Measurements from ENCODE around the gene RAD51D. TPM values are rescaled to one million over a fixed set of nuclear protein-coding genes. Genes with fewer than 3 reads are reported as not detected.

RAD51D gene
- total RNA-seq, 1 donor from 2014 or later: 11.1 TPM

DNA sequence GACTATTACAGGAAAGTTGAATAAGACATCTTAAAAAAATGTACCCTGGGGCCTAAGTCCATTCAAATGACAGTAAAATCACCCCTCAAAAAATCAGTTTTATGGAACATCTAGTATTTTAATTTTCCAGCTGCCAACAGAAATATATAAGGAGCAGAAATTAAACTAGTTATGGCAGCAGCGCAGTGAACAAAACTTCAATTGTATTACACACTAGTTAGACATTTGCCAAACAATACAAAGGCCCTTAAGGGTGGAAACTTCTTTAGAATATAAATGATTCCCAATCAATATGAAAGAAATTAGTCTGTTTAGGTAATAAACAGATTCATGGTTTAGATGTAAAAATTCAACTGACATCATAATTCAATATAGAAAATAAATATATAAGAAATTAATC is 38.0 kb downstream of the RAD51D start:
- H3K9me3 Mint-ChIP-seq (ENCODE audit: low read depth): no peaks in the 10 kb centered on the region
- H3K36me3 Mint-ChIP-seq (ENCODE audit: low read depth): no peaks in the 10 kb centered on the region
- no peaks in the 10 kb centered on the region for H3K27me3 Mint-ChIP-seq (ENCODE audit: low read depth)
- H3K4me1 Mint-ChIP-seq (ENCODE audit: low read depth): peaks cover 21% of the 10 kb centered on the region
- no peak overlapping the region for H3K27ac Mint-ChIP-seq (ENCODE audit: unreplicated experiment)
- H3K4me3 Mint-ChIP-seq (ENCODE audit: unreplicated experiment): no peak overlapping the region
- no peak for DNase-seq (ENCODE audit: low spot score)
- TF ChIP-seq, protein P1, sequence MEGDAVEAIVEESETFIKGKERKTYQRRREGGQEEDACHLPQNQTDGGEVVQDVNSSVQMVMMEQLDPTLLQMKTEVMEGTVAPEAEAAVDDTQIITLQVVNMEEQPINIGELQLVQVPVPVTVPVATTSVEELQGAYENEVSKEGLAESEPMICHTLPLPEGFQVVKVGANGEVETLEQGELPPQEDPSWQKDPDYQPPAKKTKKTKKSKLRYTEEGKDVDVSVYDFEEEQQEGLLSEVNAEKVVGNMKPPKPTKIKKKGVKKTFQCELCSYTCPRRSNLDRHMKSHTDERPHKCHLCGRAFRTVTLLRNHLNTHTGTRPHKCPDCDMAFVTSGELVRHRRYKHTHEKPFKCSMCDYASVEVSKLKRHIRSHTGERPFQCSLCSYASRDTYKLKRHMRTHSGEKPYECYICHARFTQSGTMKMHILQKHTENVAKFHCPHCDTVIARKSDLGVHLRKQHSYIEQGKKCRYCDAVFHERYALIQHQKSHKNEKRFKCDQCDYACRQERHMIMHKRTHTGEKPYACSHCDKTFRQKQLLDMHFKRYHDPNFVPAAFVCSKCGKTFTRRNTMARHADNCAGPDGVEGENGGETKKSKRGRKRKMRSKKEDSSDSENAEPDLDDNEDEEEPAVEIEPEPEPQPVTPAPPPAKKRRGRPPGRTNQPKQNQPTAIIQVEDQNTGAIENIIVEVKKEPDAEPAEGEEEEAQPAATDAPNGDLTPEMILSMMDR (IDR thresholded peaks at IDR 0.05): no peak

DNA sequence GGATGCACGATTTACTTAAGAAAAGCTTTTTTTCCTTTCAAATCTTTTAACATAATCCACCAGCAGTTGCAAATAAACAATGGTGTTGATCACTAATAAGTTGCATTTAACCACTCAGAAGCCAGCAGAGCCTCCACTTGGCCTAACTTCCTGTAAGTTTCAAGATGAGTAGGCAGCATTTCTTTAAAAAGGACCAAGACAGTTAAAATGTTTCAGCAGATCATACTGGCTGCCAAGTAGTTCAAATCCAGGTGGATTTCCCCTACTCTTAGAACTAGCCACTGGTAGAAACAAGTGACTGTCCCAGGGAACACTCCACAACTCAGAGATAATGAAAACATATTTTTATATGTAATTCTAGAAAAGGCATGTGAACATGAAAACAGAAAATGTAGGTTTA is 39.1 kb downstream of the RAD51D start:
- Mint-ChIP-seq H3K9me3 (ENCODE audit: low read depth) (no peaks in the 10 kb centered on the region), H3K36me3 (ENCODE audit: low read depth) (no peaks in the 10 kb centered on the region), H3K4me1 (ENCODE audit: low read depth) (peaks cover 19% of the 10 kb centered on the region), H3K27me3 (ENCODE audit: low read depth) (no peaks in the 10 kb centered on the region), H3K4me3 (ENCODE audit: unreplicated experiment) (no peak overlapping the region), H3K27ac (ENCODE audit: unreplicated experiment) (no peak overlapping the region)
- TF ChIP-seq, protein P1 (IDR thresholded peaks at IDR 0.05): no peak
- DNase-seq (ENCODE audit: low spot score): no peak

DNA sequence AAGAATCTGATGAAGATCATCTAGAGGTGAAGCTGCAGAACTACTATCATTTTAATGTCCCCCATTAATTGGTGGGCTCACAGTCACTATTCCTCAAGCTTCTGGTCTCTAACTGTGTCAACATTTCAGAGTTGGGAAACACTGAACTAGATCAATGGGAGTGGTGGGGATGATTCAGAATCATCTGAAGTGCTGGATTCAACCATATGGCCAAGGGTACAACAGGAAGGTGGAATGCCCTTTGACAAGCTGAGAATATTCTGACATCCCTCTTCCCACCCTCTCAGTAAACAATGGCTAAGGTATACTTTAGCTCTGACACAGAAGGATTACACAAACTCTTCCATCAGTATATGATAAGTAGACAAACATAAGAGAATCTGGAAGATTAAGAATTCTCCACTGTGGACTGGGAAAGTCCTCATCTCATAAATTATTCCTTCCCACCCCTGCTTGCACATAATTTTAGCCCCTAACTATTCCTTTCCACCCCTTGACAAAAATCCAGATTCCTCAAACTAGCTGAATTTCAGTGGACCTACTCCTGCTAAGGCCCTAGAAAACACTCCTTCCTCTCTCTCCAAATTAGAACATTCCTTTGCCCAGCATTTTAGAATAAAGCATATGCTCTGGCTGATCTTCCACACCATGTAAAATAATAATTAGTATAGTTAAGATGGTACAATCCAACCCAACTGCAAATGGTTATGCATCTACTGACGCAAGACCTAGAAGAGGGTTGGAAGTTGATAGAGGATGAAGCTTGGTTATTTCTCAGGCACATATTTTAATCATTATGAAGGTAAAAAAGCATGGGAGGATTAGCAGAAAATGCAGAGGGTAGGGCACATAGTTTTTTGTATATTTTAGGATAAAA is 39.9 kb downstream of the RAD51D start:
- Mint-ChIP-seq H3K27ac (ENCODE audit: unreplicated experiment) (no peak overlapping the region), H3K4me1 (ENCODE audit: low read depth) (peaks cover 24% of the 10 kb centered on the region), H3K9me3 (ENCODE audit: low read depth) (no peaks in the 10 kb centered on the region)

DNA sequence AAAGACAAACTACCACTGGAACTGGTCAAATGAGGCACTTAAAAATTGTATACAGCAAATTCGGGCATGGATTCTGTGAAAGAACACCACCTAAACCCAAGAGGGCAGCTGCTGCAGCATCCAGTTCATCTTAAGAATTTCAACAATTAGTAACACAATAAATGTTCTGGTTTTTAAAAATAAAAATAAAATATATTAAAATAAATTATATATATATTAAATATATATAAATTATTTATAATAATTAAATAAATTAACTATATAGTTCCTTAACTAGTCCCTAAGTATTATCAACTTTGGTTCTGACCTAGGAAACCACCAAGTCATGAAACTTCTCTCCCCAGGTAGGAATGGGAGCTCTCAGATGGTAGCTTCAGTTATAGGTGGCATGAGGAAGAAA is 42.8 kb downstream of the RAD51D start:
- TF ChIP-seq, protein P1 (IDR thresholded peaks at IDR 0.05): no peak
- Mint-ChIP-seq H3K27me3 (ENCODE audit: low read depth) (no peaks in the 10 kb centered on the region), H3K36me3 (ENCODE audit: low read depth) (no peaks in the 10 kb centered on the region), H3K27ac (ENCODE audit: unreplicated experiment) (no peak overlapping the region), H3K9me3 (ENCODE audit: low read depth) (no peaks in the 10 kb centered on the region), H3K4me1 (ENCODE audit: low read depth) (peaks cover 19% of the 10 kb centered on the region), H3K4me3 (ENCODE audit: unreplicated experiment) (no peak overlapping the region)
- no peak for DNase-seq (ENCODE audit: low spot score)

More for the DNA sequence above, 39.9 kb downstream of the RAD51D start:
- H3K36me3 Mint-ChIP-seq (ENCODE audit: low read depth): no peaks in the 10 kb centered on the region
- no peaks in the 10 kb centered on the region for H3K27me3 Mint-ChIP-seq (ENCODE audit: low read depth)
- TF ChIP-seq, protein P1 (IDR thresholded peaks at IDR 0.05): no peak
- no peak for DNase-seq (ENCODE audit: low spot score)
- H3K4me3 Mint-ChIP-seq (ENCODE audit: unreplicated experiment): no peak overlapping the region

DNA sequence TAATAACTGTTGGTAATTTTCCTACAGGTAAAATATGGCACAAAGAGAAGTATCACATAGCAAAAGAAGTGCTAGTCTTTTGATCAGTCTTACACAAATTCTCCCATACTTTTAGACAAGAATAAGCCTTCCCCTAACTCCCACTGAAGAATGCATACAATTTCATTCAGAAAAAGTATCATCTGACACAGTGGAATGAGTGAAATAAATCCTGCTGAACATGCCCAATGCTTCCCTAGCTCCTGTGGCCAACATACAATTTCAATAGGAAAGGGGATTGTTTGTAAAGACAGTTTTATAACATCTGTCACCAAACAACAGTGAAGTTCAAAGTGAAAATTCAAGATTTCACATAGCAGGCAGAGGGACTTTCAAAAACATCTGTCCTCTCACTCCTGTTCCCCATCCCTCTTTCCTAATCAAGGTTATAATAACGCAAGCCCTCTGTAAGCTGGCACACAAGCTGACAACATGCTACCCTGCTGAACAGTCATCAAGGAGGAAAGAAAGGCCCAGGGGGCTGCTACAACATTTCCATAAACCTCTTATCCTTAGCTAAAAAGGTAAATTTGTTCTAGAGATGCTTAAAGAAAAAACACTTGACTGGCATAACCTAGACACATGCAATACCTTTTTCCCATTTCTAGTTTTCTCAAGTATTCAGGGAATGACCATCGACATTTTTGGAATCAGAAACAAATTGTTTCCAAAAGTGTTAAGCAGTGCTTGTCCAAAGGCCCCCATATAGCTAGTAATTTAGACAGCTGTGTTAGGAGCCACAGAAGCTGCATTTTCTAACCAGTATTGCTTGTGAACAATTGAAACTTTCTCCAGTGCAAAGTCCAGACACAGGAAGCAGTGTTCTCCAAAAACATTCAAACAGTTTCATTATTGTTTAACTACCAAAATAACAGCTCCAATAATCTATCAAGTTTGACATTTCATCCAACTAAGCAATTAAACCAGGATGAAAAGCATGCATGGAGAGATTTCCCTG is 44.7 kb downstream of the RAD51D start:
- H3K4me3 Mint-ChIP-seq (ENCODE audit: unreplicated experiment): no peak overlapping the region
- no peak for DNase-seq (ENCODE audit: low spot score)
- peaks cover 19% of the 10 kb centered on the region for H3K4me1 Mint-ChIP-seq (ENCODE audit: low read depth)
- H3K27ac Mint-ChIP-seq (ENCODE audit: unreplicated experiment): no peak overlapping the region
- H3K27me3 Mint-ChIP-seq (ENCODE audit: low read depth): no peaks in the 10 kb centered on the region
- TF ChIP-seq, protein P1 (IDR thresholded peaks at IDR 0.05): no peak
- no peaks in the 10 kb centered on the region for H3K9me3 Mint-ChIP-seq (ENCODE audit: low read depth)
- H3K36me3 Mint-ChIP-seq (ENCODE audit: low read depth): peaks cover 2% of the 10 kb centered on the region
